T-helper 1 cell treated with Interleukin-12 subunit alpha and Interleukin-12 subunit beta and Interleukin-4 antibody, amounts not matched to agents 30 μg/mL and 1 μg/mL, for 36 hours (primary cell): ENCODE measurements around the gene PCDH18.
"Not testable (repeated sequence)": the region's sequence is repeated elsewhere in the genome, so short reads cannot be mapped to it uniquely, and the experiment has no call there.

Experiments
- H3K27ac Mint-ChIP-seq: one replicate; pipeline ENCODE4 v1.8.0; 2021; ENCODE audit warnings: mild to moderate bottlenecking, mixed read lengths
- H3K27me3 Mint-ChIP-seq: one replicate; pipeline ENCODE4 v1.8.0; 2021; ENCODE audit warnings: low read depth, mixed read lengths
- H3K36me3 Mint-ChIP-seq: one replicate; pipeline ENCODE4 v1.8.0; 2021; ENCODE audit warnings: low read depth, mixed read lengths
- H3K4me1 Mint-ChIP-seq: one replicate; pipeline ENCODE4 v1.8.0; 2021; ENCODE audit warnings: low read depth, mixed read lengths
- H3K4me3 Mint-ChIP-seq: one replicate; pipeline ENCODE4 v1.8.0; 2021; ENCODE audit warnings: mild to moderate bottlenecking, moderate library complexity, mixed read lengths
- H3K9me3 Mint-ChIP-seq: one replicate; pipeline ENCODE4 v1.8.0; 2021; ENCODE audit warnings: mixed read lengths

PCDH18 gene

GRCh38 chr4:137537807-137538206, 5.5 kb upstream of the PCDH18 start:
- H3K27me3 Mint-ChIP-seq, H3K4me1 Mint-ChIP-seq, H3K4me3 Mint-ChIP-seq, H3K36me3 Mint-ChIP-seq, H3K27ac Mint-ChIP-seq, H3K9me3 Mint-ChIP-seq: not testable (repeated sequence)

GRCh38 chr4:137536789-137537561, 4.7 kb upstream of the PCDH18 start:
- no peaks in the 10 kb centered on the region for H3K9me3 Mint-ChIP-seq
- H3K4me1 Mint-ChIP-seq, result no peaks in the 10 kb centered on the region
- H3K36me3 Mint-ChIP-seq, result no peaks in the 10 kb centered on the region
- no peak overlapping the region for H3K27ac Mint-ChIP-seq
- no peak overlapping the region for H3K4me3 Mint-ChIP-seq
- H3K27me3 Mint-ChIP-seq, result no peaks in the 10 kb centered on the region

GRCh38 chr4:137535718-137536117, 3.4 kb upstream of the PCDH18 start:
- Mint-ChIP-seq H3K36me3 (no peaks in the 10 kb centered on the region), H3K27ac (no peak overlapping the region), H3K4me3 (no peak overlapping the region)

GRCh38 chr4:137534516-137534915, 2.2 kb upstream of the PCDH18 start:
- no peaks in the 10 kb centered on the region for H3K36me3 Mint-ChIP-seq

More at GRCh38 chr4:137535718-137536117, 3.4 kb upstream of the PCDH18 start:
- Mint-ChIP-seq H3K4me1 (no peaks in the 10 kb centered on the region), H3K9me3 (no peaks in the 10 kb centered on the region), H3K27me3 (no peaks in the 10 kb centered on the region)

GRCh38 chr4:137533855-137534254, 1.6 kb upstream of the PCDH18 start:
- Mint-ChIP-seq H3K9me3 (no peaks in the 10 kb centered on the region), H3K27ac (no peak overlapping the region), H3K27me3 (no peaks in the 10 kb centered on the region), H3K36me3 (no peaks in the 10 kb centered on the region), H3K4me1 (no peaks in the 10 kb centered on the region), H3K4me3 (no peak overlapping the region)

More at GRCh38 chr4:137534516-137534915, 2.2 kb upstream of the PCDH18 start:
- Mint-ChIP-seq H3K4me1 (no peaks in the 10 kb centered on the region), H3K9me3 (no peaks in the 10 kb centered on the region), H3K27me3 (no peaks in the 10 kb centered on the region), H3K27ac (no peak overlapping the region), H3K4me3 (no peak overlapping the region)

- Mint-ChIP-seq H3K27ac (no peak overlapping the region), H3K4me3 (no peak overlapping the region), H3K27me3 (no peaks in the 10 kb centered on the region), H3K4me1 (no peaks in the 10 kb centered on the region), H3K36me3 (no peaks in the 10 kb centered on the region), H3K9me3 (no peaks in the 10 kb centered on the region)
These were observed 559 bp upstream of the PCDH18 start for GRCh38 chr4:137532869-137533236.

GRCh38 chr4:137531168-137531985, 917 bp downstream of the PCDH18 start:
- H3K27me3 Mint-ChIP-seq, result no peaks in the 10 kb centered on the region
- H3K27ac Mint-ChIP-seq, result no peak overlapping the region
- H3K36me3 Mint-ChIP-seq, result no peaks in the 10 kb centered on the region
- H3K9me3 Mint-ChIP-seq, result no peaks in the 10 kb centered on the region
- no peaks in the 10 kb centered on the region for H3K4me1 Mint-ChIP-seq
- H3K4me3 Mint-ChIP-seq, result no peak overlapping the region

GRCh38 chr4:137530176-137530575, 2.1 kb downstream of the PCDH18 start:
- no peak overlapping the region for H3K27ac Mint-ChIP-seq
- no peaks in the 10 kb centered on the region for H3K36me3 Mint-ChIP-seq

GRCh38 chr4:137529432-137529831, 2.9 kb downstream of the PCDH18 start:
- no peaks in the 10 kb centered on the region for H3K36me3 Mint-ChIP-seq
- no peaks in the 10 kb centered on the region for H3K9me3 Mint-ChIP-seq
- no peaks in the 10 kb centered on the region for H3K27me3 Mint-ChIP-seq
- H3K27ac Mint-ChIP-seq, result no peak overlapping the region
- no peak overlapping the region for H3K4me3 Mint-ChIP-seq
- H3K4me1 Mint-ChIP-seq, result no peaks in the 10 kb centered on the region

More at GRCh38 chr4:137530176-137530575, 2.1 kb downstream of the PCDH18 start:
- Mint-ChIP-seq H3K9me3 (no peaks in the 10 kb centered on the region), H3K27me3 (no peaks in the 10 kb centered on the region), H3K4me1 (no peaks in the 10 kb centered on the region), H3K4me3 (no peak overlapping the region)

- no peaks in the 10 kb centered on the region for H3K9me3 Mint-ChIP-seq
- H3K4me1 Mint-ChIP-seq, result no peaks in the 10 kb centered on the region
- no peaks in the 10 kb centered on the region for H3K27me3 Mint-ChIP-seq
- no peak overlapping the region for H3K27ac Mint-ChIP-seq
- H3K4me3 Mint-ChIP-seq, result no peak overlapping the region
- H3K36me3 Mint-ChIP-seq, result no peaks in the 10 kb centered on the region
These were observed 3.6 kb downstream of the PCDH18 start for GRCh38 chr4:137528673-137529072.

- Mint-ChIP-seq H3K4me3 (no peak overlapping the region), H3K9me3 (no peaks in the 10 kb centered on the region), H3K36me3 (no peaks in the 10 kb centered on the region), H3K4me1 (no peaks in the 10 kb centered on the region), H3K27ac (no peak overlapping the region), H3K27me3 (no peaks in the 10 kb centered on the region)
These were observed 5.6 kb downstream of the PCDH18 start for GRCh38 chr4:137526681-137527080.

GRCh38 chr4:137524725-137525369, 7.4 kb downstream of the PCDH18 start:
- Mint-ChIP-seq H3K36me3 (no peaks in the 10 kb centered on the region), H3K4me1 (no peaks in the 10 kb centered on the region), H3K27me3 (no peaks in the 10 kb centered on the region), H3K4me3 (no peak overlapping the region), H3K27ac (no peak overlapping the region), H3K9me3 (no peaks in the 10 kb centered on the region)

- H3K27ac Mint-ChIP-seq, result no peak overlapping the region
- H3K27me3 Mint-ChIP-seq, result no peaks in the 10 kb centered on the region
- H3K9me3 Mint-ChIP-seq, result no peaks in the 10 kb centered on the region
- no peak overlapping the region for H3K4me3 Mint-ChIP-seq
- no peaks in the 10 kb centered on the region for H3K36me3 Mint-ChIP-seq
- no peaks in the 10 kb centered on the region for H3K4me1 Mint-ChIP-seq
These were observed 9.0 kb downstream of the PCDH18 start for GRCh38 chr4:137523329-137523728.

GRCh38 chr4:137521053-137521452, 11.2 kb downstream of the PCDH18 start:
- Mint-ChIP-seq H3K4me1 (no peaks in the 10 kb centered on the region), H3K36me3 (no peaks in the 10 kb centered on the region), H3K9me3 (no peaks in the 10 kb centered on the region), H3K4me3 (no peak overlapping the region), H3K27me3 (no peaks in the 10 kb centered on the region), H3K27ac (no peak overlapping the region)

GRCh38 chr4:137519406-137519805, 12.9 kb downstream of the PCDH18 start:
- no peaks in the 10 kb centered on the region for H3K27me3 Mint-ChIP-seq
- no peak overlapping the region for H3K4me3 Mint-ChIP-seq
- H3K27ac Mint-ChIP-seq, result no peak overlapping the region
- H3K36me3 Mint-ChIP-seq, result no peaks in the 10 kb centered on the region
- no peaks in the 10 kb centered on the region for H3K9me3 Mint-ChIP-seq
- no peaks in the 10 kb centered on the region for H3K4me1 Mint-ChIP-seq
